AG09319 (cell line): ENCODE data around the gene NELL2.
"Not testable (repeated sequence)": the region's sequence is repeated elsewhere in the genome, so short reads cannot be mapped to it uniquely, and the experiment has no call there.

Source experiments
- DNase-seq: peaks from one replicate; pipeline ENCODE4 v3.0.0-alpha.2; 2010; ENCODE audit warnings: low read depth; ENCODE audit errors: extremely low read depth
- TF ChIP-seq, protein P1 (sequence below): IDR thresholded peaks from 2 replicates; pipeline ENCODE4 v1.5.1; 2011; ENCODE audit warnings: low read depth, mild to moderate bottlenecking, inconsistent platforms, low read length, moderate library complexity

NELL2 gene

DNA sequence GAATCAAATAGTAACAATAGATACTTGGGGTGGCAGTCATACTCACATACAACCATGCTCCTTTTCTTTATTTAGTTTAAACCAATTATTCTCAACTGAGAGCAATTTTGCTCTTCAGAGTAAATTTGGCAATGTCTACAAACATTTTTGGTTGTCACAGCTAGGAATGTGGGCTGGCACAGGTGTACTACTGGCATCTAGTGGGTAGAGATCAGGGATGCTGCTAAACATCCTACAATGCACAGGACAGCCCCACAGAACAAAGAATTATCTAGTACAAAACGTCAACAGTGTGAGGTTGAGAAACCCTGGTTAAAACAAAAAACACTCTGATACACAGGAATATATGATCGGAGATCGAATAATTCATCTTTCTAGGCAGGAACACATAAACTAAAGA, 186.5 kb downstream of the NELL2 start:
- no peak for DNase-seq
- TF ChIP-seq, protein P1, sequence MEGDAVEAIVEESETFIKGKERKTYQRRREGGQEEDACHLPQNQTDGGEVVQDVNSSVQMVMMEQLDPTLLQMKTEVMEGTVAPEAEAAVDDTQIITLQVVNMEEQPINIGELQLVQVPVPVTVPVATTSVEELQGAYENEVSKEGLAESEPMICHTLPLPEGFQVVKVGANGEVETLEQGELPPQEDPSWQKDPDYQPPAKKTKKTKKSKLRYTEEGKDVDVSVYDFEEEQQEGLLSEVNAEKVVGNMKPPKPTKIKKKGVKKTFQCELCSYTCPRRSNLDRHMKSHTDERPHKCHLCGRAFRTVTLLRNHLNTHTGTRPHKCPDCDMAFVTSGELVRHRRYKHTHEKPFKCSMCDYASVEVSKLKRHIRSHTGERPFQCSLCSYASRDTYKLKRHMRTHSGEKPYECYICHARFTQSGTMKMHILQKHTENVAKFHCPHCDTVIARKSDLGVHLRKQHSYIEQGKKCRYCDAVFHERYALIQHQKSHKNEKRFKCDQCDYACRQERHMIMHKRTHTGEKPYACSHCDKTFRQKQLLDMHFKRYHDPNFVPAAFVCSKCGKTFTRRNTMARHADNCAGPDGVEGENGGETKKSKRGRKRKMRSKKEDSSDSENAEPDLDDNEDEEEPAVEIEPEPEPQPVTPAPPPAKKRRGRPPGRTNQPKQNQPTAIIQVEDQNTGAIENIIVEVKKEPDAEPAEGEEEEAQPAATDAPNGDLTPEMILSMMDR, result no peak

- not testable (repeated sequence) for DNase-seq
Measured at GRCh38 chr12:44686821-44687432, 189.2 kb downstream of the NELL2 start.

- no peak for DNase-seq
- TF ChIP-seq, protein P1, result no peak
Measured at GRCh38 chr12:44677724-44678123, 198.4 kb downstream of the NELL2 start.

GRCh38 chr12:44674875-44675274, 201.2 kb downstream of the NELL2 start:
- DNase-seq, result no peak
- TF ChIP-seq, protein P1, result no peak

GRCh38 chr12:44673811-44674210, 202.3 kb downstream of the NELL2 start:
- no peak for DNase-seq
- TF ChIP-seq, protein P1, result no peak

DNA sequence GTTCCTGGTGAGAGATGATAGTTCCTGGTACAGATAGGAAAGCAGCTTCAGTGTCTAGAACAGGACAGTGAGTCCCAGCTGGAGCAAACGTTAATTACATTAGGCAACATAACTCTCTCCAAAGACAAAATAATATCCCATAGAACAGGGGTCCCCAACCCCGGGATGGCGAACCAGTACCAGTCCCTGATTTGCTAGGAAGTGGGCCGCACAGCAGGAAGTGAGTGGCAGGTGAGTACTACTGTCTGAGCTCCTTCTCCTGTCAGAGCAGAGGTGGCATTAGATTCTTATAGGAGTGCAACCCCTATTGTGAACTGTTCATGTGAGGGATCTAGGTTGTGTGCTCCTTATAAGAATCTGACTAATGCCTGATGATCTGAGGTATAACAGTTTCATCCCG, 204.1 kb downstream of the NELL2 start:
- TF ChIP-seq, protein P1, result no peak
- no peak for DNase-seq

DNA sequence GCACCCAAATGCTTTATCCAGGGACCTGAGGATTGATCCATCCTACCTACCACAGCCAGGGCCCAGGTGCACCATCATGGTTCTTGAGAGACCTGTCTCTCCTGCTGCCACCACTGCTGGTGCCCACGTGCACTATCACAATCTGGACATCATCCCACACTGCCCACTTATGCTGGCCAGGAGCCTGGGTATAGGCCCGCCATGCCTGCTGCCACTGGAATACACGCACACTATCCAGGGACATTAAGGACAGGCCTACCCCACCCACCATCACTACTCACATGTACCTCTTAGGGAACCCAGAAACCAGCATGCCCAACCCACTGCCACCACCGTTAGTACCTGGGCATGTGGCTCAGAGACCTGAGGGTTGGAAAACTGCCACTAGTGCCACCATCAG, 207.7 kb downstream of the NELL2 start:
- TF ChIP-seq, protein P1, result no peak
- no peak for DNase-seq

- TF ChIP-seq, protein P1, result no peak
- DNase-seq, result no peak
Measured at GRCh38 chr12:44667461-44667860, 208.7 kb downstream of the NELL2 start.
